KMS-11 (cell line): ENCODE data around the gene TAF11L13.
"Not testable (repeated sequence)": the region's sequence is repeated elsewhere in the genome, so short reads cannot be mapped to it uniquely, and the experiment has no call there.

Source experiments
- H2AFZ ChIP-seq: fragments of 200-600 bp; sonication (generic); 2 replicates; pipeline ENCODE4 v1.6.1; 2016; ENCODE audit warnings: antibody characterized with exemption, mixed run types, low read depth
- H3K27ac ChIP-seq: fragments of 200-600 bp; sonication (generic); 2 replicates; pipeline ENCODE4 v1.6.1; 2016; ENCODE audit warnings: mild to moderate bottlenecking, mixed run types
- H3K27me3 ChIP-seq: fragments of 200-600 bp; sonication (generic); 2 replicates; pipeline ENCODE4 v1.6.1; 2017; ENCODE audit warnings: mild to moderate bottlenecking, low read depth, mixed run types, moderate library complexity; ENCODE audit not compliant: insufficient read depth
- H3K36me3 ChIP-seq: fragments of 200-600 bp; sonication (generic); 2 replicates; pipeline ENCODE4 v1.6.1; 2017; ENCODE audit warnings: mild to moderate bottlenecking, mixed run types; ENCODE audit not compliant: insufficient read depth
- H3K4me1 ChIP-seq: fragments of 200-600 bp; sonication (generic); 2 replicates; pipeline ENCODE4 v1.6.1; 2016; ENCODE audit warnings: mild to moderate bottlenecking, low read depth, mixed run types; ENCODE audit not compliant: poor library complexity, severe bottlenecking
- H3K4me2 ChIP-seq: fragments of 200-600 bp; sonication (generic); 2 replicates; pipeline ENCODE4 v1.7.0; 2016; ENCODE audit warnings: mild to moderate bottlenecking, mixed run types
- H3K4me3 ChIP-seq: fragments of 200-600 bp; sonication (generic); IDR thresholded peaks from 2 replicates; pipeline ENCODE4 v1.6.1; 2017; ENCODE audit warnings: low read depth, low read length, mixed read lengths; ENCODE audit not compliant: insufficient read depth
- H3K79me2 ChIP-seq: fragments of 200-600 bp; sonication (generic); 2 replicates; pipeline ENCODE4 v1.6.1; 2016; ENCODE audit warnings: low read depth, mixed run types; ENCODE audit not compliant: insufficient read depth
- H3K9ac ChIP-seq: fragments of 200-600 bp; sonication (generic); 2 replicates; pipeline ENCODE4 v1.6.1; 2016; ENCODE audit warnings: mild to moderate bottlenecking, mixed run types
- H4K20me1 ChIP-seq: fragments of 200-600 bp; sonication (generic); 2 replicates; pipeline ENCODE4 v1.6.1; 2016; ENCODE audit warnings: mild to moderate bottlenecking, mixed run types; ENCODE audit not compliant: insufficient read depth
- CTCF ChIP-seq: fragments of 200-600 bp; sonication (generic); conservative IDR thresholded peaks from 2 replicates; pipeline ENCODE4 v1.6.1; 2017; ENCODE audit warnings: low read depth, mild to moderate bottlenecking, antibody characterized with exemption, low read length, moderate library complexity, mixed read lengths

Gene TAF11L13

GRCh38 chr5:17634160-17634559 lies 2.3 kb downstream of the TAF11L13 start, which contains the start of gene TAF11L14:
Gene TAF11L14 (plus strand): TSS chr5:17634460.
- Histone ChIP-seq H3K27ac (no peak within 1 kb of the TSS), H3K27me3 (no peaks in the 10 kb centered on the region), H3K4me3 (no peak within 1 kb of the TSS), H3K9ac (no peak within 1 kb of the TSS), H3K79me2 (no peaks in the 10 kb centered on the region), H2AFZ (no peak within 1 kb of the TSS), H4K20me1 (no peaks in the 10 kb centered on the region), H3K4me1 (no peaks in the 10 kb centered on the region), H3K4me2 (no peak within 1 kb of the TSS), H3K36me3 (no peaks in the 10 kb centered on the region)
- TF ChIP-seq CTCF = no peak

- H3K27ac ChIP-seq, H2AFZ ChIP-seq, H3K36me3 ChIP-seq, H3K9ac ChIP-seq, H3K27me3 ChIP-seq, H3K4me1 ChIP-seq, H4K20me1 ChIP-seq, H3K79me2 ChIP-seq, H3K4me2 ChIP-seq, H3K4me3 ChIP-seq: not testable (repeated sequence)
Observed at GRCh38 chr5:17649232-17649631, 17.3 kb downstream of the TAF11L13 start.

- H3K27ac ChIP-seq, H3K9ac ChIP-seq, H3K79me2 ChIP-seq, H2AFZ ChIP-seq, H3K36me3 ChIP-seq, H3K4me3 ChIP-seq, H3K4me2 ChIP-seq, H3K4me1 ChIP-seq, H4K20me1 ChIP-seq, H3K27me3 ChIP-seq: not testable (repeated sequence)
Observed at GRCh38 chr5:17655201-17655759, 23.4 kb downstream of the TAF11L13 start.

GRCh38 chr5:17655921-17656320 lies 24.0 kb downstream of the TAF11L13 start:
- no peaks in the 10 kb centered on the region for H3K27me3 ChIP-seq

GRCh38 chr5:17663182-17663581 lies 31.3 kb downstream of the TAF11L13 start:
- Histone ChIP-seq H3K79me2 (no peaks in the 10 kb centered on the region), H3K4me2 (no peak overlapping the region)

More at GRCh38 chr5:17655921-17656320, 24.0 kb downstream of the TAF11L13 start:
- H3K27ac ChIP-seq = no peak overlapping the region
- no peaks in the 10 kb centered on the region for H3K36me3 ChIP-seq
- TF ChIP-seq CTCF = no peak
- H3K9ac ChIP-seq = no peak overlapping the region
- H3K79me2 ChIP-seq = no peaks in the 10 kb centered on the region
- no peak overlapping the region for H2AFZ ChIP-seq
- H3K4me2 ChIP-seq = no peak overlapping the region
- H4K20me1 ChIP-seq = no peaks in the 10 kb centered on the region
- H3K4me1 ChIP-seq = no peaks in the 10 kb centered on the region
- no peak overlapping the region for H3K4me3 ChIP-seq

More at GRCh38 chr5:17663182-17663581, 31.3 kb downstream of the TAF11L13 start:
- no peaks in the 10 kb centered on the region for H3K4me1 ChIP-seq
- H3K4me3 ChIP-seq = no peak overlapping the region
- H2AFZ ChIP-seq = no peak overlapping the region
- H3K36me3 ChIP-seq = no peaks in the 10 kb centered on the region
- no peak overlapping the region for H3K9ac ChIP-seq
- no peak overlapping the region for H3K27ac ChIP-seq
- H4K20me1 ChIP-seq = no peaks in the 10 kb centered on the region
- TF ChIP-seq CTCF = no peak
- H3K27me3 ChIP-seq = no peaks in the 10 kb centered on the region
